Activated T-cell treated with anti-CD3 and anti-CD28 coated beads, Interleukin-2, amount 50 U/mL, for 48 hours (primary cell): ENCODE measurements around the gene MRGPRE.

Source experiments
- DNase-seq, 2 experiments: peaks; one replicate each; pipeline ENCODE4 v3.0.0-alpha.2; 2020

Gene MRGPRE

GRCh38 chr11:3225826-3226750 is 6.1 kb downstream of the MRGPRE start:
- peak in 1 of 2 experiments; percentile 5 for DNase-seq

GRCh38 chr11:3225159-3225758 is 7.0 kb downstream of the MRGPRE start:
- DNase-seq: no peak

GRCh38 chr11:3224401-3225057 is 7.7 kb downstream of the MRGPRE start:
- DNase-seq: peak in 1 of 2 experiments; percentile 5

GRCh38 chr11:3223932-3224381 is 8.3 kb downstream of the MRGPRE start:
- peak in 1 of 2 experiments; percentile 4 for DNase-seq

- peak in 1 of 2 experiments; percentile 16 for DNase-seq
These were observed 9.0 kb downstream of the MRGPRE start for GRCh38 chr11:3222941-3223915.

GRCh38 chr11:3222003-3222855 is 10.0 kb downstream of the MRGPRE start:
- DNase-seq: peak in 1 of 2 experiments; percentile 10

GRCh38 chr11:3221408-3222002 is 10.7 kb downstream of the MRGPRE start:
- peak in 1 of 2 experiments; percentile 10 for DNase-seq

- peak in 1 of 2 experiments; percentile 14 for DNase-seq
These were observed 11.5 kb downstream of the MRGPRE start for GRCh38 chr11:3220521-3221407.

GRCh38 chr11:3220101-3220500 is 12.1 kb downstream of the MRGPRE start:
- DNase-seq: no peak

- DNase-seq: no peak
These were observed 12.8 kb downstream of the MRGPRE start for GRCh38 chr11:3219281-3219892.

- DNase-seq: no peak
These were observed 13.5 kb downstream of the MRGPRE start, which contains the start of gene MRGPRG for GRCh38 chr11:3218483-3219280. Gene MRGPRG (minus strand): TSS chr11:3218813. CDS start chr11:3218813, 0 bp downstream.

- DNase-seq: no peak
These were observed 14.3 kb downstream of the MRGPRE start for GRCh38 chr11:3217818-3218482.

GRCh38 chr11:3216027-3216525 is 16.1 kb downstream of the MRGPRE start:
- no peak for DNase-seq

- DNase-seq: no peak
These were observed 16.7 kb downstream of the MRGPRE start for GRCh38 chr11:3215346-3216026.

GRCh38 chr11:3214420-3214699 is 17.9 kb downstream of the MRGPRE start:
- no peak for DNase-seq

GRCh38 chr11:3213659-3214419 is 18.4 kb downstream of the MRGPRE start:
- DNase-seq: no peak
